HG03439 (cell line): Measurements from ENCODE around the gene RAB40C.

Source experiments
- ATAC-seq: cut with Tn5 transposase; IDR thresholded peaks from one replicate; pipeline ENCODE4 v1.9.1; 2021; ENCODE audit warnings: mild to moderate bottlenecking, moderate library complexity; ENCODE audit not compliant: unreplicated experiment

Gene RAB40C

DNA sequence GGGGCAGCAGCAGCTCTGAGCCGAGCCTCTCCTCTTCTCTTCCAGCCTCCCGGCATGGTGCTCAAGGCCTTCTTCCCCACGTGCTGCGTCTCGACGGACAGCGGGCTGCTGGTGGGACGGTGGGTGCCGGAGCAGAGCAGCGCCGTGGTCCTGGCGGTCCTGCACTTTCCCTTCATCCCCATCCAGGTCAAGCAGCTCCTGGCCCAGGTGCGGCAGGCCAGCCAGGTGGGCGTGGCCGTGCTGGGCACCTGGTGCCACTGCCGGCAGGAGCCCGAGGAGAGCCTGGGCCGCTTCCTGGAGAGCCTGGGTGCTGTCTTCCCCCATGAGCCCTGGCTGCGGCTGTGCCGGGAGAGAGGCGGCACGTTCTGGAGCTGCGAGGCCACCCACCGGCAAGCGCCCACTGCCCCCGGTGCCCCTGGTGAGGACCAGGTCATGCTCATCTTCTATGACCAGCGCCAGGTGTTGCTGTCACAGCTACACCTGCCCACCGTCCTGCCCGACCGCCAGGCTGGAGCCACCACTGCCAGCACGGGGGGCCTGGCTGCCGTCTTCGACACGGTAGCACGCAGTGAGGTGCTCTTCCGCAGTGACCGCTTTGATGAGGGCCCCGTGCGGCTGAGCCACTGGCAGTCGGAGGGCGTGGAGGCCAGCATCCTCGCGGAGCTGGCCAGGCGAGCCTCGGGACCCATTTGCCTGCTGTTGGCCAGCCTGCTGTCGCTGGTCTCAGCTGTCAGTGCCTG lies 15.7 kb upstream of the RAB40C start:
- ATAC-seq = no peak

GRCh38 chr16:575354-576196 lies 14.3 kb upstream of the RAB40C start:
- no peak for ATAC-seq

- ATAC-seq = no peak
These were observed 13.6 kb upstream of the RAB40C start for GRCh38 chr16:576197-576822.

DNA sequence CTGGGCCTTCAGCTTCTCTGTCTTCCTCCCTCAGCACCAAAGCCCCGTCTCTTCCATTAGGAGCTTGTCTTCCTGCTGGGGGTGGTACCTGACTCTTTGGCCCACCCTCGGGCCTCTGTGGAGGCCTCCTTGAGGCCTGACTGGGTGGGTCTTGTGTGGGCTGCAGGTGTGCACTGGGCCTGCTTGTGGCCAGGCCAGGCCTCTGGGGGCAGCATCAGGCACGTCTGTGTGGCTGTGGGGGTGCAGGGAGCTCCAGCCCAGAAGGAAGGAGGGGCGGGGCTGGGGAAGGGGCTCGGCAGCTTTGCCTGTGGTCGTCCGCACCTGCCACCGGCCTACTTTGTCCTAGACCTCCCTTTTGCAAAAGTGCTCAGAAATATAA lies 13.1 kb upstream of the RAB40C start:
- no peak for ATAC-seq

- no peak for ATAC-seq
These were observed 12.1 kb upstream of the RAB40C start for GRCh38 chr16:577796-578195.

DNA sequence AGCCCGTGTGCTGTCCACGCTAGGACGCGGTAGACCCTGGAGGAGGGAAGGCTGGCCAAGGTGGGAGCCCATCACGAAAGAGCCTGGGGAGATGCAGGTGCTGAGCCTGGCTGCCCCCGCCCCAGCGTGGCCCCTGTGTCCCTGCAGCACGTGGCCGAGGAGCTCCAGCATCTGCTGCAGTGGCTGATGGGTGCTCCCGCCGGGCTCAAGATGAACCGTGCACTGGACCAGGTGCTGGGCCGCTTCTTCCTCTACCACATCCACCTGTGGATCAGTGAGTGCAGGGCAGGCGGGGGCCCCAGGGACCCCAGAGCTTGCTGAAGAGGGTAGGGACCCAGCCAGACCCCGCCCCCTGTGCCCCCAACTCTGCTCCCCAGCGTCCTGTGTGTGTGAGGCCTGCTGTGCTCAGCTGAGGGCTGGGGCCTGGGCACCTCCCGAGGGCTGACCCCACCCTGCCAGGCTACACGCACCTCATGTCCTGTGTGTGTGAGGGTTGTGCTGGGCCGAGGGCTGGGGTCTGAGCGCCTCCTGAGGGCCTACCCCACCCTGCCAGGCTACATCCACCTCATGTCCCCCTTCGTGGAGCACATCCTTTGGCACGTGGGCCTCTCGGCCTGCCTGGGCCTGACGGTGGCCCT lies 11.5 kb upstream of the RAB40C start:
- ATAC-seq = no peak

GRCh38 chr16:578870-579405 lies 10.9 kb upstream of the RAB40C start:
- no peak for ATAC-seq

- ATAC-seq = no peak
These were observed 9.5 kb upstream of the RAB40C start for GRCh38 chr16:580141-580945.

- ATAC-seq = no peak
These were observed 8.8 kb upstream of the RAB40C start for GRCh38 chr16:580946-581498.

- no peak for ATAC-seq
These were observed 7.7 kb upstream of the RAB40C start for GRCh38 chr16:582218-582613.

GRCh38 chr16:582614-583331 lies 7.1 kb upstream of the RAB40C start:
- ATAC-seq = no peak

DNA sequence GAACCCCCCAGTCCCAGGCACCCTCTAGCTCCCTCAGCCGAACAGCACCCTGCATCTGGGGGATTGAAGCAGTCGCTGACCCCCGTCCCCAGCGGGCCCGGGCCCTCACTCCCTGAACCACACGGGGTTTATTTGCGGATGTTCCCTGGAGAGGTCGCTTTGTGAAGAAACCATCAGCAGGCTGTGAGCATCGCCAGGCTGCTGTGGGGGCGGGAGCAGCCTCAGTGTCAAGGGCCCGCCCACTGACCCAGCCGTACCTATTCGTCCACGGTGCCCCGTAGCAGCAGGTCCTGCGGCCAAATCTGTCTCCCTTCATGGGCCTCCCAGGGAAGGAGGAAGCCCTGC lies 6.4 kb upstream of the RAB40C start:
- no peak for ATAC-seq

GRCh38 chr16:583815-584591 lies 5.9 kb upstream of the RAB40C start:
- no peak for ATAC-seq

GRCh38 chr16:585351-585750 lies 4.5 kb upstream of the RAB40C start:
- ATAC-seq = no peak

- no peak for ATAC-seq
These were observed 3.7 kb upstream of the RAB40C start for GRCh38 chr16:586047-586644.

DNA sequence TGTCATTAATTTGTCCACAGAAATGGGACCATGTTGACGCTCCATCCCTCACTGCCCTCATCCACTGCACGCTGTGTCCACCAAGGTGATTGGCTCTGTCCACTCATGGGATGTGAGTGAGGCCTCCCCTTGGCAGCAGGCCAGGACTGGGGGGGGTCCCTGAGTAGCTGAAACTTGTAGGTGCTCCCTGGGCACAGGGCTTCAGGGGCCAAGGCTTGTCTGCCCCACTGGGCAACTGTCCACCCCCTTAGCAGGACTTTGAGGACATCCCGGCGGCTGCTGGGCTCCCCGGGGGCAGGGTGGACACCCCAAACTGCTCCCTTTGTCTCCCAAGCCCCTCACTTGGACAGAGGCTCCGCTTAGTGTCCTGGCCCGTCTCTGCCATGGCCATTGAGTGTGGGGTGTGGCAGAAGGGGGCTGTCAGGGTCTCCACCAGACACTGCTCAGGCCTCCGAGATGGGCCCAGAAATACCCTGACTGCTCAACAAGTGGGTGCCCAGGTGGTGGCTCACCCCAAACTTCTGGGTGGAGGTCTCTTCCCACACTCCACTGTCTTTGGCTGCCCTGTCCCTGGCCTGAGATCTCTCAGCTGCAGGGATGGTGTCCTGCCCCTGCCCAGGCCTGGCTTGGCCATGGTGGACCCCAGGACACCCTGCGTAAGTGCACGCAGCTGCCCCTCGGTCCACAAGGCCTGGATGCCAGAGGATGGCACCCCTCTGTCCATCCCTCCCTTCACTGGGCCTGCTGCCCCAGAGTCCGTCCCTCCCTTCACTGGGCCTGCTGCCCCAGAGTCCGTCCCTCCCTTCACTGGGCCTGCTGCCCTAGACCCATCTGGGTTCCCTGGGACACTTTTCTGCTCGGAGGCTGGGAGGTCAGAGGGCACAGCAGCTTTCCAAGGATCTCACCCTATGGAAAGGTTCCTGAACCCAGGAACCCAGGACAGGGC lies 2.9 kb upstream of the RAB40C start:
- ATAC-seq = no peak

GRCh38 chr16:588639-588888 lies 1.3 kb upstream of the RAB40C start:
- ATAC-seq = no peak
